ENCODE data around the gene THAP5.

Gene THAP5
- total RNA-seq = 20.1 to 28.5 (median 24.9) reads per million in 3 donors

GRCh38 chr7:108569381-108570145, at the start of gene THAP5, which contains the start of gene DNAJB9:
Gene THAP5 (minus strand): TSS chr7:108569706. CDS start chr7:108569569, 137 bp downstream.
Gene DNAJB9 (plus strand): TSS chr7:108569874. CDS start chr7:108571727, 1,853 bp downstream.
- peak within 1 kb of the TSS; percentile 75 for H3K4me3 ChIP-seq (ENCODE audit: insufficient read depth, low read depth, low read length, poor library complexity, severe bottlenecking)
- peaks cover 21% of the 10 kb centered on the region for H3K36me3 ChIP-seq (ENCODE audit: control insufficient read depth, insufficient read depth, low read length)
- H3K27me3 ChIP-seq (replicated peaks; ENCODE audit: control insufficient read depth, insufficient read depth, low read length, poor library complexity, severe bottlenecking) = no peaks in the 10 kb centered on the region
- H3K27ac ChIP-seq (ENCODE audit: insufficient read depth, low read length, poor library complexity, severe bottlenecking) = peak within 1 kb of the TSS; percentile 99
- H3K4me1 ChIP-seq (ENCODE audit: control insufficient read depth, insufficient read depth, low read length, poor library complexity, severe bottlenecking) = peaks cover 15% of the 10 kb centered on the region
- DNase-seq = peak; percentile 99 to 100 (median 100)
- H3K9me3 ChIP-seq (ENCODE audit: control insufficient read depth, low read length) = no peaks in the 10 kb centered on the region

GRCh38 chr7:108618056-108618455, 48.5 kb upstream of the THAP5 start:
- Histone ChIP-seq H3K9me3 (ENCODE audit: control insufficient read depth, low read length) (no peaks in the 10 kb centered on the region), H3K4me1 (ENCODE audit: control insufficient read depth, insufficient read depth, low read length, poor library complexity, severe bottlenecking) (no peaks in the 10 kb centered on the region), H3K27ac (ENCODE audit: insufficient read depth, low read length, poor library complexity, severe bottlenecking) (no peak overlapping the region), H3K4me3 (ENCODE audit: insufficient read depth, low read depth, low read length, poor library complexity, severe bottlenecking) (no peak overlapping the region), H3K27me3 (replicated peaks; ENCODE audit: control insufficient read depth, insufficient read depth, low read length, poor library complexity, severe bottlenecking) (no peaks in the 10 kb centered on the region), H3K36me3 (ENCODE audit: control insufficient read depth, insufficient read depth, low read length) (no peaks in the 10 kb centered on the region)
- DNase-seq = no peak

- Histone ChIP-seq H3K27ac (ENCODE audit: insufficient read depth, low read length, poor library complexity, severe bottlenecking) (no peak overlapping the region), H3K27me3 (replicated peaks; ENCODE audit: control insufficient read depth, insufficient read depth, low read length, poor library complexity, severe bottlenecking) (no peaks in the 10 kb centered on the region), H3K4me1 (ENCODE audit: control insufficient read depth, insufficient read depth, low read length, poor library complexity, severe bottlenecking) (no peaks in the 10 kb centered on the region), H3K4me3 (ENCODE audit: insufficient read depth, low read depth, low read length, poor library complexity, severe bottlenecking) (no peak overlapping the region), H3K9me3 (ENCODE audit: control insufficient read depth, low read length) (no peaks in the 10 kb centered on the region), H3K36me3 (ENCODE audit: control insufficient read depth, insufficient read depth, low read length) (no peaks in the 10 kb centered on the region)
- no peak for DNase-seq
Measured at GRCh38 chr7:108614896-108615295, 45.4 kb upstream of the THAP5 start.

- DNase-seq = no peak
- Histone ChIP-seq H3K27me3 (replicated peaks; ENCODE audit: control insufficient read depth, insufficient read depth, low read length, poor library complexity, severe bottlenecking) (no peaks in the 10 kb centered on the region), H3K36me3 (ENCODE audit: control insufficient read depth, insufficient read depth, low read length) (no peaks in the 10 kb centered on the region), H3K4me1 (ENCODE audit: control insufficient read depth, insufficient read depth, low read length, poor library complexity, severe bottlenecking) (no peaks in the 10 kb centered on the region), H3K9me3 (ENCODE audit: control insufficient read depth, low read length) (no peaks in the 10 kb centered on the region), H3K27ac (ENCODE audit: insufficient read depth, low read length, poor library complexity, severe bottlenecking) (no peak overlapping the region), H3K4me3 (ENCODE audit: insufficient read depth, low read depth, low read length, poor library complexity, severe bottlenecking) (no peak overlapping the region)
Measured at GRCh38 chr7:108613949-108614381, 44.5 kb upstream of the THAP5 start.

GRCh38 chr7:108613147-108613948, 43.8 kb upstream of the THAP5 start:
- no peak overlapping the region for H3K27ac ChIP-seq (ENCODE audit: insufficient read depth, low read length, poor library complexity, severe bottlenecking)
- no peaks in the 10 kb centered on the region for H3K27me3 ChIP-seq (replicated peaks; ENCODE audit: control insufficient read depth, insufficient read depth, low read length, poor library complexity, severe bottlenecking)
- no peak for DNase-seq
- H3K36me3 ChIP-seq (ENCODE audit: control insufficient read depth, insufficient read depth, low read length) = no peaks in the 10 kb centered on the region
- no peaks in the 10 kb centered on the region for H3K9me3 ChIP-seq (ENCODE audit: control insufficient read depth, low read length)
- H3K4me3 ChIP-seq (ENCODE audit: insufficient read depth, low read depth, low read length, poor library complexity, severe bottlenecking) = no peak overlapping the region
- H3K4me1 ChIP-seq (ENCODE audit: control insufficient read depth, insufficient read depth, low read length, poor library complexity, severe bottlenecking) = no peaks in the 10 kb centered on the region

- no peaks in the 10 kb centered on the region for H3K27me3 ChIP-seq (replicated peaks; ENCODE audit: control insufficient read depth, insufficient read depth, low read length, poor library complexity, severe bottlenecking)
- H3K4me3 ChIP-seq (ENCODE audit: insufficient read depth, low read depth, low read length, poor library complexity, severe bottlenecking) = no peak overlapping the region
- no peak overlapping the region for H3K27ac ChIP-seq (ENCODE audit: insufficient read depth, low read length, poor library complexity, severe bottlenecking)
- H3K4me1 ChIP-seq (ENCODE audit: control insufficient read depth, insufficient read depth, low read length, poor library complexity, severe bottlenecking) = no peaks in the 10 kb centered on the region
- H3K9me3 ChIP-seq (ENCODE audit: control insufficient read depth, low read length) = no peaks in the 10 kb centered on the region
- DNase-seq = no peak
- no peaks in the 10 kb centered on the region for H3K36me3 ChIP-seq (ENCODE audit: control insufficient read depth, insufficient read depth, low read length)
Measured at GRCh38 chr7:108611268-108611667, 41.8 kb upstream of the THAP5 start.

- no peaks in the 10 kb centered on the region for H3K9me3 ChIP-seq (ENCODE audit: control insufficient read depth, low read length)
- no peaks in the 10 kb centered on the region for H3K36me3 ChIP-seq (ENCODE audit: control insufficient read depth, insufficient read depth, low read length)
- no peak overlapping the region for H3K27ac ChIP-seq (ENCODE audit: insufficient read depth, low read length, poor library complexity, severe bottlenecking)
- no peak for DNase-seq
- H3K27me3 ChIP-seq (replicated peaks; ENCODE audit: control insufficient read depth, insufficient read depth, low read length, poor library complexity, severe bottlenecking) = no peaks in the 10 kb centered on the region
- no peaks in the 10 kb centered on the region for H3K4me1 ChIP-seq (ENCODE audit: control insufficient read depth, insufficient read depth, low read length, poor library complexity, severe bottlenecking)
- H3K4me3 ChIP-seq (ENCODE audit: insufficient read depth, low read depth, low read length, poor library complexity, severe bottlenecking) = no peak overlapping the region
Measured at GRCh38 chr7:108609643-108610042, 40.1 kb upstream of the THAP5 start.

GRCh38 chr7:108605559-108606201, 36.2 kb upstream of the THAP5 start:
- Histone ChIP-seq H3K4me3 (ENCODE audit: insufficient read depth, low read depth, low read length, poor library complexity, severe bottlenecking) (no peak overlapping the region), H3K27me3 (replicated peaks; ENCODE audit: control insufficient read depth, insufficient read depth, low read length, poor library complexity, severe bottlenecking) (no peaks in the 10 kb centered on the region), H3K9me3 (ENCODE audit: control insufficient read depth, low read length) (no peaks in the 10 kb centered on the region), H3K4me1 (ENCODE audit: control insufficient read depth, insufficient read depth, low read length, poor library complexity, severe bottlenecking) (no peaks in the 10 kb centered on the region), H3K36me3 (ENCODE audit: control insufficient read depth, insufficient read depth, low read length) (no peaks in the 10 kb centered on the region), H3K27ac (ENCODE audit: insufficient read depth, low read length, poor library complexity, severe bottlenecking) (no peak overlapping the region)
- no peak for DNase-seq

GRCh38 chr7:108604307-108605077, 35.0 kb upstream of the THAP5 start:
- no peaks in the 10 kb centered on the region for H3K9me3 ChIP-seq (ENCODE audit: control insufficient read depth, low read length)
- no peak for DNase-seq
- H3K27me3 ChIP-seq (replicated peaks; ENCODE audit: control insufficient read depth, insufficient read depth, low read length, poor library complexity, severe bottlenecking) = no peaks in the 10 kb centered on the region
- H3K36me3 ChIP-seq (ENCODE audit: control insufficient read depth, insufficient read depth, low read length) = no peaks in the 10 kb centered on the region
- no peak overlapping the region for H3K27ac ChIP-seq (ENCODE audit: insufficient read depth, low read length, poor library complexity, severe bottlenecking)
- no peak overlapping the region for H3K4me3 ChIP-seq (ENCODE audit: insufficient read depth, low read depth, low read length, poor library complexity, severe bottlenecking)
- no peaks in the 10 kb centered on the region for H3K4me1 ChIP-seq (ENCODE audit: control insufficient read depth, insufficient read depth, low read length, poor library complexity, severe bottlenecking)
